ENCODE measurements around the gene LAS1L. TPM values are rescaled to one million over a fixed set of nuclear protein-coding genes. Genes with fewer than 3 reads are reported as not detected.
A peak's percentile ranks its signal among the peaks of the same experiment; 100 is the strongest.
"Not testable (repeated sequence)": the region's sequence is repeated elsewhere in the genome, so short reads cannot be mapped to it uniquely, and the experiment has no call there.

The LAS1L gene
- total and polyA plus RNA-seq, 12 donors, result 10.6 to 24.4 (median 14.4) TPM

- H3K4me3 ChIP-seq, result no peak overlapping the region
- 40 to 54% methylated on average over 3 of the region's 3 CpGs for WGBS, 2 donors
- H3K27me3 ChIP-seq, result peaks cover 0 to 37% (median 0%) of the 10 kb centered on the region in 7 donors
- no peak overlapping the region for H3K27ac ChIP-seq
- H3K4me1 ChIP-seq, result peaks cover 0 to 16% (median 4%) of the 10 kb centered on the region in 9 donors
- no peaks in the 10 kb centered on the region for H3K9me3 ChIP-seq
- H3K36me3 ChIP-seq, result peaks cover 0 to 88% (median 0%) of the 10 kb centered on the region in 9 donors
- DNase-seq (no peak), ATAC-seq (peak in 4 of 8 donors; percentile 48 to 65 (median 52))
- TF ChIP-seq, protein P1, sequence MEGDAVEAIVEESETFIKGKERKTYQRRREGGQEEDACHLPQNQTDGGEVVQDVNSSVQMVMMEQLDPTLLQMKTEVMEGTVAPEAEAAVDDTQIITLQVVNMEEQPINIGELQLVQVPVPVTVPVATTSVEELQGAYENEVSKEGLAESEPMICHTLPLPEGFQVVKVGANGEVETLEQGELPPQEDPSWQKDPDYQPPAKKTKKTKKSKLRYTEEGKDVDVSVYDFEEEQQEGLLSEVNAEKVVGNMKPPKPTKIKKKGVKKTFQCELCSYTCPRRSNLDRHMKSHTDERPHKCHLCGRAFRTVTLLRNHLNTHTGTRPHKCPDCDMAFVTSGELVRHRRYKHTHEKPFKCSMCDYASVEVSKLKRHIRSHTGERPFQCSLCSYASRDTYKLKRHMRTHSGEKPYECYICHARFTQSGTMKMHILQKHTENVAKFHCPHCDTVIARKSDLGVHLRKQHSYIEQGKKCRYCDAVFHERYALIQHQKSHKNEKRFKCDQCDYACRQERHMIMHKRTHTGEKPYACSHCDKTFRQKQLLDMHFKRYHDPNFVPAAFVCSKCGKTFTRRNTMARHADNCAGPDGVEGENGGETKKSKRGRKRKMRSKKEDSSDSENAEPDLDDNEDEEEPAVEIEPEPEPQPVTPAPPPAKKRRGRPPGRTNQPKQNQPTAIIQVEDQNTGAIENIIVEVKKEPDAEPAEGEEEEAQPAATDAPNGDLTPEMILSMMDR (IDR thresholded peaks at IDR 0.05), result no peak
- intact Hi-C loops (cut with DNase I), result no loop called here
These were observed 6.3 kb downstream of the LAS1L start for GRCh38 chrX:65528293-65528692.

DNA sequence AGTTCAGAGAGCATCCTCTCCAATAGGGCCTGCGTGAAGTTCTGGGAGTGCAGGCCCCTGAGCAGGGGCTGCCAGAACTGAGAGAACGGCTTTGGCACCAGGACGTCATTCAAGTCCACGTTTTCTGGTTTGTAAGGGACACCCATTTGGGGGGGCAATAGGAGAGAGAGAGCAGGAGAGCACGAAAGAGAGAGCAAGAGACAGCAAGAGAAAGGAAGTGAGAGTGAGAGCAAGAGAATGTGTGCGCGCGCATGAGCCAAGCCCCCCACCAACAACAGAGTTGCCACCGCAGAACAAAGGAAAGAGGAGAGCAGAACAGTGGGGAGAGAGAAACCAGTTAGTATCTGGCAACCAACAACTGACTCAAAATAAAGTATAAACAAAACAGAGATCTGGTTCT is 10.4 kb downstream of the LAS1L start:
- peaks cover 0 to 14% (median 0%) of the 10 kb centered on the region in 7 donors for H3K27me3 ChIP-seq
- H3K4me1 ChIP-seq, result peaks cover 0 to 11% (median 0%) of the 10 kb centered on the region in 9 donors
- peaks cover 0 to 93% (median 6%) of the 10 kb centered on the region in 9 donors for H3K36me3 ChIP-seq
- no peaks in the 10 kb centered on the region for H3K9me3 ChIP-seq
- no peak for DNase-seq
- H3K27ac ChIP-seq, result no peak overlapping the region
- intact Hi-C loops (cut with DNase I), result loop anchor here in 1 of 10 donors (5.0 kb wide), 1 partner anchor 272 kb away; no protein-coding TSS in a partner anchor
- H3K4me3 ChIP-seq, result no peak overlapping the region
- no peak for ATAC-seq
- TF ChIP-seq, protein P1 (IDR thresholded peaks at IDR 0.05), result no peak
- 89 to 95% methylated on average over 9 of the region's 9 CpGs for whole genome bisulfite sequencing, 2 donors

- intact Hi-C loops (cut with DNase I), result loop anchor here in 1 of 10 donors (5.0 kb wide), 1 partner anchor 271 kb away; no protein-coding TSS in a partner anchor
- no peak overlapping the region for H3K27ac ChIP-seq
- DNase-seq, result no peak
- peaks cover 0 to 19% (median 0%) of the 10 kb centered on the region in 7 donors for H3K27me3 ChIP-seq
- no peak for ATAC-seq
- H3K4me1 ChIP-seq, result peaks cover 0 to under 1% (median 0%) of the 10 kb centered on the region in 9 donors
- 85 to 92% methylated on average over 3 of the region's 3 CpGs for WGBS, 2 donors
- H3K9me3 ChIP-seq, result no peaks in the 10 kb centered on the region
- TF ChIP-seq, protein P1 (IDR thresholded peaks at IDR 0.05), result no peak
- peaks cover 0 to 90% (median 6%) of the 10 kb centered on the region in 9 donors for H3K36me3 ChIP-seq
- no peak overlapping the region for H3K4me3 ChIP-seq
These were observed 11.7 kb downstream of the LAS1L start for GRCh38 chrX:65522739-65523372.

- H3K4me3 ChIP-seq; DNase-seq; H3K27ac ChIP-seq; ATAC-seq; intact Hi-C loops (cut with DNase I); H3K9me3 ChIP-seq; H3K4me1 ChIP-seq: not testable (repeated sequence)
- WGBS, 2 donors, result 84 to 85% methylated on average over 3 to 4 of the region's 6 CpGs
- Histone ChIP-seq H3K27me3 (peaks cover 0 to 14% (median 0%) of the 10 kb centered on the region in 7 donors), H3K36me3 (peaks cover 0 to 74% (median 6%) of the 10 kb centered on the region in 9 donors)
These were observed 15.1 kb downstream of the LAS1L start for GRCh38 chrX:65519530-65519929.

DNA sequence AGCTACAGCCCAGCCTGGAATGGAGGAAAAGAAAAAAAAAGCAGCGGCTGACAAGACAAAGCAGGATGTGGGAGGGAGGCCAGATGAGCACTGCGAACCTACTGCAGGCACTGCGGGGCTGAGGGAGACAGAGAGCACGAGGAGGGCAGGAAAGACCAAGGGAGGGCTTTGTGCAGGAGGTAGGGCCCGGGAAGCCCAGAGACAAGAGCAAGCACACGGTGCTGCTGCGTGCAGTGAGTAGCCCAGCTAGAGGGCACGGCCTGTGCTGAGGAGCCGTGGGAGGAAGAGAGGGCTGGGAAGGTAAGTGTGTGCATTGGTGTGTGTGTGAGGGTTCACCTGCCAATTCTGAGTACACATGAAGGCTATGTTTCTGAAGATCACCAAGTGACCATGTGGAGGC is 15.6 kb downstream of the LAS1L start:
- H3K27ac ChIP-seq; H3K4me1 ChIP-seq; DNase-seq; H3K4me3 ChIP-seq; H3K9me3 ChIP-seq; ATAC-seq; intact Hi-C loops (cut with DNase I): not testable (repeated sequence)
- 55 to 80% methylated on average over 3 to 4 of the region's 9 CpGs for WGBS, 2 donors
- Histone ChIP-seq H3K27me3 (peaks cover 0 to 14% (median 0%) of the 10 kb centered on the region in 7 donors), H3K36me3 (peaks cover 0 to 71% (median 6%) of the 10 kb centered on the region in 9 donors)
